GM12801 (cell line): ENCODE data around the gene PUS7L.

ENCODE experiments used
- CTCF ChIP-seq: IDR thresholded peaks from one replicate; pipeline ENCODE4 v1.5.1; 2011; ENCODE audit warnings: control low read depth; ENCODE audit not compliant: insufficient read length; ENCODE audit errors: extremely low read depth

PUS7L gene

DNA sequence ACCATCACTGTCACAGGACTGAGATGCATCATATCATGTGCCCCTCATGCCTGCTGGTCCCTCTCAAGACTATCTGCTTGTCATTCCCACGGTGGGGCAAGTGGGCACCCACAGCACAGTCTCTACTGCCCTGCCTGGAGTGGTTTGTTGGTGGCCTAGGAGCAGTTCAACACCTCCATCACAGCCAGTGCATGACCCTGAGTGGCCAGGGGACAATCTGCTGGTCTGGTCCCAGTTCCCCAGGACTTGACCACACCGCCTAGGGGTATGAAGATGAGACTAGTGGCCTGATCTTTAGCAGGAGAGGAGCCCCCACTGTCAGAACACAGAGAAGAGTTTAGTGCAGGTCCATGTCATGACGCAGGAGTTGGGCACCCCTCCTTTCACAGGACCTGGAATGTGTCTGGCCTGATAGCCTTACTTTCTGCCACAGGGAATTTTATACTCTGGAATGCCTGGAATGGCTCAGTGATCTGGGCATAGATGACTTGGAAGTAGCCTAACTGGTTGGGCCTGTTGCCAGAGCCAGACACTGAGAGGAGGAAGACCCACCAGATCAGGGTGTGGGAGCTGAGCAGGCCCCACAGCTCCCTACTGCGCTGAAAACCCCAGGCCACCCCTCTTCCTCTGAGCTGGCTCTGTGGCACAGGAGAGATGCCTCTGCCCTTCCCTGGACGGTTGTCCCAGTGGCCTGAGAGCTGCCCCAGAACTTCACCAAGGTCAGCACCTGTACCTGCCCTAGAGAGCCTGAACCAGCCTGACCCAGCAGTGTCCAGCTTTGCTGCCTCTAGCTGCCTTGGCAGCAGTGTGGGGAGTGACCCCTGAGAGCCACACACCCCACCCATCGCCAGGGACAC is 83.3 kb downstream of the PUS7L start:
- TF ChIP-seq CTCF: no peak

DNA sequence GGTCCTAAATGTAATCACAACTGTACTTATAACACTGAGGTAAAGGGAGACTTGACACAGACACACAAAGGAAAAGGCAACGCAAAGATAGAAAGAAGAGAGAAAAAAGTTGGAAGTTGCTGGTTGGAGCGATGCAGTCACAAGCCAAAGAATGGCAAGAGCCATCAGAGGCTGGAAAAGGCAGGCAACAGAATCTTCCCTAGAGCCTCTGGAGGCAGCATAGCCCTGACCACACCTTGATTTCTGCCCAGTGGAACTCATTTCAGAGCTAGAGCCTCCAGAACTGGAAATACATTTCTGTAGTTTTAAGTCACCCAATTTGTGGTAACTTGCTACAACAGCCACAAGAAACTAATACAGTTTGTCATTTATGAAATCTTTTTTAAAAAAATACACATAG is 89.2 kb downstream of the PUS7L start:
- TF ChIP-seq CTCF: no peak
